Mononuclear cell (primary cell): Measurements from ENCODE around the gene CNTN2. TPM values are rescaled to one million over a fixed set of nuclear protein-coding genes. Genes with fewer than 3 reads are reported as not detected.

Source experiments
- H3K27me3 ChIP-seq: 2 replicates; pipeline ENCODE4 v1.6.0; 2011; ENCODE audit warnings: low read length, control low read depth; ENCODE audit not compliant: insufficient read depth
- H3K4me1 ChIP-seq: 2 replicates; pipeline ENCODE4 v1.5.1; 2011; ENCODE audit warnings: mild to moderate bottlenecking, low read length, control low read depth; ENCODE audit not compliant: insufficient read depth
- H3K4me3 ChIP-seq: 2 replicates; pipeline ENCODE4 v1.5.1; 2011; ENCODE audit warnings: mild to moderate bottlenecking, low read length, moderate library complexity
- H3K9me3 ChIP-seq: 2 replicates; pipeline ENCODE4 v1.5.1; 2011; ENCODE audit warnings: low read depth, mild to moderate bottlenecking, control low read depth, low read length
- total RNA-seq: library from RNA; depleted of rRNA; stranded (reverse); fragments of >200 nt; gene quantifications from one replicate; pipeline ENCODE4 v1.2.3, GENCODE V29; 2012

Gene CNTN2
- total RNA-seq, 1 donor = 0.21 TPM

DNA sequence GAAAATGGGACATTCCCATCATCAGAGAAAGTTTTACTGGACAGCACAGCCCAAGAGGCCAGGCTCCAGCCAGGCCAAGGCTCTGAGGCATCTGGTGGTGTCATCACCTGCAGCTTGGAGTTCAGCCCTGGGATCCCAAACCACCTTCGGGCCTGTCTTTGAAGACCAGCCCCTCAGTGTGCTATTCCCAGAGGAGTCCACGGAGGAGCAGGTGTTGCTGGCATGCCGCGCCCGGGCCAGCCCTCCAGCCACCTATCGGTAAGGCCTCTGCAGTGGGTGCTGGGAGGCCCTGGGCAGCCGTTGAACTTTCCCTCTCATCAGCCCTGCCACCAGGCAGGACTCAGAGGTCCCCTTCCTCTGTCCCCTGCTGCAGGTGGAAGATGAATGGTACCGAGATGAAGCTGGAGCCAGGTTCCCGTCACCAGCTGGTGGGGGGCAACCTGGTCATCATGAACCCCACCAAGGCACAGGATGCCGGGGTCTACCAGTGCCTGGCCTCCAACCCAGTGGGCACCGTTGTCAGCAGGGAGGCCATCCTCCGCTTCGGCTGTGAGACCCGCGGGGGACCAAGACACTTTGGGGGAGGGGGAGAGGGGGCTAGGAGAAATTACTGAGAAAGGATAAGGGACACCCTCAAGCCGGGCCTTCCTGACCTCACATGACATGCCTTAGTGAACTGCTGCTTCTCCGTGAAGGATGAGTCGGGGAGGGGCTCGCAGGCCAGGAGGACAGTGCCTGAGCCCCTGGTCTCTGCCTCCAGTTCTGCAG is 15.0 kb downstream of the CNTN2 start:
- Histone ChIP-seq H3K4me3 (no peak overlapping the region), H3K9me3 (no peaks in the 10 kb centered on the region), H3K4me1 (no peaks in the 10 kb centered on the region), H3K27me3 (no peaks in the 10 kb centered on the region)

DNA sequence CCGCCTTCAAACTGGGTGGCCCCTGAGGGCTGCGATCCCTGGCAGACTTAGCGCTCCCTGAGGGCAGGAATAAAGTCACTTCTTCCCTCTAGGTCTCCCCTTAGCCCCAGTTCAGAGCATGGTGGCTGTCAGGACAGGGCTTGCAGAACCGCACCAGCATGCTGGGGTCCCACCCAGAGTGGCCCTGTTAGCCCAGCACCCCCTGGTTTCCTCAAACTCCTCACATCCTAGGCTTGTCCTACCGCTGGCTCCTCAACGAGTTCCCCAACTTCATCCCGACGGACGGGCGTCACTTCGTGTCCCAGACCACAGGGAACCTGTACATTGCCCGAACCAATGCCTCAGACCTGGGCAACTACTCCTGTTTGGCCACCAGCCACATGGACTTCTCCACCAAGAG is 15.8 kb downstream of the CNTN2 start:
- H3K4me1 ChIP-seq = no peaks in the 10 kb centered on the region
- H3K9me3 ChIP-seq = no peaks in the 10 kb centered on the region
- H3K4me3 ChIP-seq = no peak overlapping the region
- H3K27me3 ChIP-seq = no peaks in the 10 kb centered on the region

DNA sequence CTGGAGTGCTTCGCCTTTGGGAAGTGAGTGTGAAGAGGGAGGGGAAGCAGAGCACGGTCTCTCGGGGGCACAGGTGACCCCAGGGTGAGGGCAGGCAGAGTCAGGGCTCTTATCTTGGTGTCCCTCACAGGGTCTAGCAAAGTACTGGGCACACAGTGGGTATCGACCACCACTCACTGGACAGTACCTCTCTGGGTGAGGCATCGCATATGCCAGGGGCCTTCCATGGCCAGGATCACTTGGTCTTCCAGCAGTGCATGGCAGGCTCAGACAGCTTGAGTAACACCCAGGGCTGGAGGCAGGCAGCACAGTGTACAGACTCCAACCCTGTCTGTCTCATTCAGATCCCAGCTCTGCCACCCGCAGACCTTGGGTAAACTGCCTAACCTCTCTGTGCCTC is 16.6 kb downstream of the CNTN2 start:
- H3K9me3 ChIP-seq = no peaks in the 10 kb centered on the region
- no peaks in the 10 kb centered on the region for H3K4me1 ChIP-seq
- no peak overlapping the region for H3K4me3 ChIP-seq
- no peaks in the 10 kb centered on the region for H3K27me3 ChIP-seq

DNA sequence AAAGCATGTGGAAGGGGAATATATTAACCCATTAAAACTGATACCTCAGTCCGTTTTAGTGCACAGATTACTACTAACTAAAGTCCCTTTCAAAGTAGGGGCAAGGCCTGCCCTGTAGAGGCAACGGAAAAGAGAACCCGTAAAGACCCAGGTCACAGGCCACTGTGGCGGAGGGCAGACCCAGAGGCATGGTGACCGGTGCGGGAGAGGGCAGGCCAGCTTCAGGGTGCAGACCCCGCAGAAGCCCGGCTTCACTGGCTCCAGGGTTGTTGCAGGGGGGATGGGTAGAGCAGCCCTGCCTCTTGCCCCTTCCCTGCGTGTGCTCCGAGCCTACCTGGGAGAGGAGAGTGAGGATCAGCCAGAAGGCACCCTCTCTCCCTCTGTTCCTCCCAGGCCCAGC is 17.7 kb downstream of the CNTN2 start:
- Histone ChIP-seq H3K27me3 (no peaks in the 10 kb centered on the region), H3K9me3 (no peaks in the 10 kb centered on the region), H3K4me1 (no peaks in the 10 kb centered on the region), H3K4me3 (no peak overlapping the region)

DNA sequence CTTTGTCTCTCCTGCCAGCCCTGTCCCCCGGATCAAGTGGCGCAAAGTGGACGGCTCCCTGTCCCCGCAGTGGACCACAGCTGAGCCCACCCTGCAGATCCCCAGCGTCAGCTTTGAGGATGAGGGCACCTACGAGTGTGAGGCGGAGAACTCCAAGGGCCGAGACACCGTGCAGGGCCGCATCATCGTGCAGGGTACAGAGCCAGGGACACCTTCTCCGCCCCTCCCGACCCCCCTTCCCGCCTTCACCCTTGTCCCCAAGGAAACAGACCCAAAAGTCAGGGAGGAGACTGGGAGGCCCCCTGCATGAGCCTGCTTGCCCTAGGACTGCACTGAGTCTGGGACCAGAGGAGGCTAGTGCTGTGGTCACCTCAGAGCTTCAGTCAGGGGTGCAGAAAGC is 18.2 kb downstream of the CNTN2 start:
- Histone ChIP-seq H3K4me3 (no peak overlapping the region), H3K4me1 (no peaks in the 10 kb centered on the region)

DNA sequence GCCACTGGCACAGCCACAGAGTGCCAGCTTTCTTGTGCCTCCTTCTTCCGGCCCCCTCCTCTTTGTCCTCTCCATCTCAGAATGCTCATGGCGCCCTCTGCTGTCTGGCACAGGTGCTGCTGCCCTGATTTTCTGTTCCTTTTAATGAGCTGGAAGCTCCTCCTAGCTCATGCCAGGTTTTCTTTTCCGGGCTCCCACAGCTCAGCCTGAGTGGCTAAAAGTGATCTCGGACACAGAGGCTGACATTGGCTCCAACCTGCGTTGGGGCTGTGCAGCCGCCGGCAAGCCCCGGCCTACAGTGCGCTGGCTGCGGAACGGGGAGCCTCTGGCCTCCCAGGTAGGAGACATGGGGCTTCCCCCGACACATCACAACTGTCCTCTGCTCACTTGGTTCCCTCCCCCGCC is 18.7 kb downstream of the CNTN2 start:
- H3K4me1 ChIP-seq = no peaks in the 10 kb centered on the region
- H3K4me3 ChIP-seq = no peak overlapping the region
- no peaks in the 10 kb centered on the region for H3K9me3 ChIP-seq
- no peaks in the 10 kb centered on the region for H3K27me3 ChIP-seq

More for the DNA sequence above, 18.2 kb downstream of the CNTN2 start:
- Histone ChIP-seq H3K27me3 (no peaks in the 10 kb centered on the region), H3K9me3 (no peaks in the 10 kb centered on the region)

DNA sequence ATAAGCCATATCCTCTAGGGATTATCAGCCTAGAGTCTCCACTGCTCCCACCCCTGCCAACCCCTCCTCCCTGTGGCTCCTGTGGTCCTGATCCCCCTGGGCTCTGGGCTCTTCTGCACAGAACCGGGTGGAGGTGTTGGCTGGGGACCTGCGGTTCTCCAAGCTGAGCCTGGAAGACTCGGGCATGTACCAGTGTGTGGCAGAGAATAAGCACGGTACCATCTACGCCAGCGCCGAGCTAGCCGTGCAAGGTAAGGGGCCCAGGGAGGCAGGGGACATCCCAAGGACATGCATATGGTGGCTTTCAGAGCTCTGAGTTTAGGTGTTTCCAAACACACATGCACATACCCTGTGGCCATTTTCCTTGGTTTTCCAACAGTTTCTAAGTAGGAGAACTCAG is 19.3 kb downstream of the CNTN2 start:
- no peaks in the 10 kb centered on the region for H3K27me3 ChIP-seq
- H3K4me3 ChIP-seq = no peak overlapping the region
- no peaks in the 10 kb centered on the region for H3K4me1 ChIP-seq
- H3K9me3 ChIP-seq = no peaks in the 10 kb centered on the region

DNA sequence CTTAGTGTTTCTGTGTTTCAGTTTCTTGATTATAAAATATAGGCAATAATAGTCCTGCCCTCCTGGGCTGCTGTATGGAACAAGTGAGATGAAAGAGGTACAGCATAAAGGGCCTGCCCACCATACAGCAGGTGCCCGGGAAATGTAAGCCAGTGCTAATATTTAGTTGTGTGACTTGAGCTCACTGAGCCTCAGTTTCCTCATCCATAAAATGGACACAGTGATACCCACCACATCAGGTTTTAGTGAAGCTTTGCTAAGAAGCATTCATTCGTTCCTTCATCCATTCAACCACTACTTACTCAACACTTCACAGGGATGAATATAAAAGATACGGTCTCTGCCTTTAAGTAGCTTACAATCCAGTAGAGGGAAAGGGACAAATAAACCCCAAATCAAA is 19.9 kb downstream of the CNTN2 start:
- H3K9me3 ChIP-seq = no peaks in the 10 kb centered on the region
- no peaks in the 10 kb centered on the region for H3K27me3 ChIP-seq
- H3K4me3 ChIP-seq = no peak overlapping the region
- no peaks in the 10 kb centered on the region for H3K4me1 ChIP-seq

DNA sequence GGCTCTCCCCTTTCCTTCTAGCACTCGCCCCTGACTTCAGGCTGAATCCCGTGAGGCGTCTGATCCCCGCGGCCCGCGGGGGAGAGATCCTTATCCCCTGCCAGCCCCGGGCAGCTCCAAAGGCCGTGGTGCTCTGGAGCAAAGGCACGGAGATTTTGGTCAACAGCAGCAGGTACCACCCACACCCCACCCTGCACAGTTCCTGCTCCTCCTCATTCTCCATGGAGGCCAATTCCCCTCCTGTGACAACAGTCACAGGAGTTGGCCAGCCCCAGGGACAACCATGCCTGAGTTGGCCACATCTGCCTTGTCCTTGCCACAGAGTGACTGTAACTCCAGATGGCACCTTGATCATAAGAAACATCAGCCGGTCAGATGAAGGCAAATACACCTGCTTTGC is 21.3 kb downstream of the CNTN2 start:
- H3K9me3 ChIP-seq = no peaks in the 10 kb centered on the region
- no peaks in the 10 kb centered on the region for H3K27me3 ChIP-seq
- no peaks in the 10 kb centered on the region for H3K4me1 ChIP-seq
- H3K4me3 ChIP-seq = no peak overlapping the region

DNA sequence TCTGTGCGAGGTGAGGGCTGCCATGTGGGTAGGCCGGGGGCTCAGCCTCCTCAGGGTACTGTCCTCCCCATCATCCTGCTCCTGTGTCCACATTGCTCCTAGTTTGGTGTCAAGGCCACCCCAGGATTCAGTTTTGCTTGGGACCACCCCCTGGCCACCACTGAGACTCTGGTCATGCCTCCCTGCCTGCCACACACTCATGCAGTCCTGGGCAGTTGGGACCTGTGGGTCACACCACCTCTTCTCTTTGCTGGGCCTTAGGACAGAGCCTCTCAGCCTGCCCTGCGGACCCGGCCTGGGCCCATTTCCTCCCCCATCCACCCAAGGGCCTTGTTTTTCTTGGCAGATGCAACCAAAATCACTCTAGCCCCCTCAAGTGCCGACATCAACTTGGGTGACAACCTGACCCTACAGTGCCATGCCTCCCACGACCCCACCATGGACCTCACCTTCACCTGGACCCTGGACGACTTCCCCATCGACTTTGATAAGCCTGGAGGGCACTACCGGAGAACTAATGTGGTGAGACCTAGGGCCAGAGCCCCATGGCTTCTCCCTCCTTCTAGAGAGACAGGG is 21.8 kb downstream of the CNTN2 start:
- H3K4me3 ChIP-seq = no peak overlapping the region
- no peaks in the 10 kb centered on the region for H3K27me3 ChIP-seq
- no peaks in the 10 kb centered on the region for H3K9me3 ChIP-seq
- H3K4me1 ChIP-seq = no peaks in the 10 kb centered on the region

DNA sequence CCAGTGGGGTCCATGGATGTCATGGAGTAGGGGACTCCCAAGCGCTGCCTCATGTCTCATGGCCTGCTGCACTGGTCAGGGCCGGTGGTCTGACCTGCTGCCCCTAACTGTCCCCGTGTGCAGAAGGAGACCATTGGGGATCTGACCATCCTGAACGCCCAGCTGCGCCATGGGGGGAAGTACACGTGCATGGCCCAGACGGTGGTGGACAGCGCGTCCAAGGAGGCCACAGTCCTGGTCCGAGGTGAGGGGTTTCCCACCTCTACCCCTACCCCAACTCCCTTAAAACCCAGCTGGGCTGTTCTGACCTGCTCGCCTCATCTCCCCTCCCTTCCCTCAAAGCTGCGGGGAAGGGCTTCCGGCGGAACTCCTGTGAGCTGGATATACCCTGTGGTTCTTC is 22.7 kb downstream of the CNTN2 start:
- Histone ChIP-seq H3K4me1 (no peaks in the 10 kb centered on the region), H3K9me3 (no peaks in the 10 kb centered on the region), H3K27me3 (no peaks in the 10 kb centered on the region), H3K4me3 (no peak overlapping the region)

DNA sequence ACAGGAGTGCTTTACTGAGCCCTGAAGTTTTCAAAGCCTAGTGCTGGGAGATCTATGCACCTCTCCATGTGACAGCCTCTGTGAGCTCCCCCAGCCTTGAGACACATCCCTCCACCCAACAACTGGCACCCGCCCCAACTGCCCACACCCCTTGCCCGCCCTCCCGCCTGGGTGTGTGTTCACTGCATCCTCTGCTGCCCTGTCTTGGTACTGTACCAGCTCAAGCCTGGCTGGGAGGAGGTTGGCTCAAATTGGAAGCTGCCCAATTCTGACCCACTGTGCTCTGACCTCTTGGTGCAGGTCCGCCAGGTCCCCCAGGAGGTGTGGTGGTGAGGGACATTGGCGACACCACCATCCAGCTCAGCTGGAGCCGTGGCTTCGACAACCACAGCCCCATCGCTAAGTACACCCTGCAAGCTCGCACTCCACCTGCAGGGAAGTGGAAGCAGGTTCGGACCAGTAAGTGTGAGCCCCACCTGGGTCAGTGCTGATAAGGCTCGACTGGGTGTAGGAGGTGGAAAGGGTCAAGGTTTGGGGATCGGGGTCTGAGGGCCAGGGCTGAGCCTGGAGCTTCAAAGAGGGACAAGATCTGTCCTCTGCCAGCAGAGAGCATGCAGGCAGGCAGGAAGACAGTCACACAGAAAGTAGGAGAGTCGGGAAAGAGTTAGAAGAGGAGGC is 23.3 kb downstream of the CNTN2 start:
- Histone ChIP-seq H3K27me3 (no peaks in the 10 kb centered on the region), H3K9me3 (no peaks in the 10 kb centered on the region), H3K4me1 (no peaks in the 10 kb centered on the region), H3K4me3 (no peak overlapping the region)

DNA sequence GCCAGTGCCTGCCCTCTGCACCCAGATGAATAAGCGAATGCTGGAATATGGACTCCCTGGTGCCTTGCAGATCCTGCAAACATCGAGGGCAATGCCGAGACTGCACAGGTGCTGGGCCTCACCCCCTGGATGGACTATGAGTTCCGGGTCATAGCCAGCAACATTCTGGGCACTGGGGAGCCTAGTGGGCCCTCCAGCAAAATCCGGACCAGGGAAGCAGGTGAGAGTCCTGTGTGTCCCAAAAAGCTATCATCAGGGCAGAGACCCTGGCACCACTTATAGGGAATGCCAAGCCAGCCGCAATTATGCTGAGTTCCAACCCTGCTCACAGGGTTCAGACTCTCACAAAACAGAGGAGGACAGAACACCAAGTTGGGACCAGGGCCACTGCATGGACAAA is 24.0 kb downstream of the CNTN2 start:
- Histone ChIP-seq H3K27me3 (no peaks in the 10 kb centered on the region), H3K4me3 (no peak overlapping the region), H3K9me3 (no peaks in the 10 kb centered on the region), H3K4me1 (no peaks in the 10 kb centered on the region)

DNA sequence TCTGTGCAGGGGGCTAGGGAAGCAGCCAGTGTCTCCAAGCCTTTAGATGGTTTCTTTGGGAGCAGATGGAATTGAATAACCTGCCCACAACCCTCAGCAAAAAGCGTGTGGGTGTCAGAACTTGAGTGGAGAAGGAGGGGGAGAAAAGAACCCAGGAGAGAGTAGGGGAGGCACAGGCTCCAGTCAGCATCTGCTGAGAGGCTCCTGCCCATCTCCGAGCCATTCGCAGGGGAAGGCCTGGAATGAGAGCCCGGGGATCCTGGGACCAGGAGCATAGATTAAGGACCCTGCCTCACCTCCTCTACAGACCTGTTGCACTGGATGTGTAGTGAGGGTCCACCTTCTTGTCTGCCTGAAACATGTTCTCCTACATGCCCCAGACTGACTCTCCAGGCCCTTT is 25.0 kb downstream of the CNTN2 start:
- no peaks in the 10 kb centered on the region for H3K9me3 ChIP-seq
- no peak overlapping the region for H3K4me3 ChIP-seq
- no peaks in the 10 kb centered on the region for H3K4me1 ChIP-seq
- no peaks in the 10 kb centered on the region for H3K27me3 ChIP-seq

DNA sequence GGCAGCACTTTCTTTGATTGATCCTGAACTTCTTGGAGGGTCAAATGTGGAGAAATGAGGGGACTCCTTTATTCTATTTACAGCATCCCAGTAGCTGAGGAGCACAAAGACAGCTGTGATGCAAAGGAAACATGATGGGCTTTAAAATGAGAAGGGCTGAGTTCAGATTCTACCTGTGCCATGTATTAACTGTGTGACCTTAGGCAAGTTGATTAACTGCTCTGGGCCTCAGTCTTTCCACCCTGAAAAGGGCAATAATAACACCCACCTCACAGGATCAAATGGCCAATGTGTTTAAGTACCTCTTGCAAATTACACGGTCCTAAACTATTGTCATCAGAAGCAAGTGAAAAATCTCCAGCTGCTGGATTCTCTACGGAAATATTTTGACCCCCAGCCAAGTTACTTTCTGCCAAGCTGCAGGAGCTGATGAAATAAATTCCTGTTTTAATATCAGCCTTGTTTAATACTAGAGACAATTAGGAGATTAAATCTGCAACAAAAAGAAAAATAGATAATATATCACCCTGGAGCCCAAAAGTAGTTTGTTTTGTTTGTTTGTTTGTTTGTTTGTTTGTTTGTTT is 25.5 kb downstream of the CNTN2 start:
- Histone ChIP-seq H3K4me3 (no peak overlapping the region), H3K9me3 (no peaks in the 10 kb centered on the region), H3K27me3 (no peaks in the 10 kb centered on the region), H3K4me1 (no peaks in the 10 kb centered on the region)
